Anterior cingulate cortex (tissue), 58 donors: ENCODE results near the gene NEBL.

Source experiments
- DNase-seq, 58 donors: peaks; one replicate each; lab custom pipeline; 2025; lab: John Stamatoyannopoulos, UW

NEBL gene

DNA sequence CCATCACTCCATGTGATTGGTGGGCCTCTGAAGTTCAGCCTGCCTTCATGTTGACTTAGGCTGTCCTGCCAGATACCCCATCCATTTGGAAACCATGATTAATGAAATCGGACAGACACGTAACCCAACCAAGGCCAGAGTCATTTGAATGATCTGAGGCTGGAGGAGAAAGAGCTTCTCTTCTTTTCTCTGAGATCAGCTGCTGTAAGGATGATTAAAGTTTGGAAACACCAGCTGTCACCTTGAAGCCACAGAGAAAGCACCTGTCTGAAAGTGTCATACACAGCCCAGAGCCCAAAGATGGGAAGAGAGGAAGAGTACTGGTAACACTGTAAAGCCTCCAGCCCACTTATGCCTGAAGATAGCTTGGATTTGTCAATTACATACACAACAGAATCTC lies 22.9 kb downstream of the NEBL start:
- DNase-seq: no peak

- DNase-seq: no peak
Observed at GRCh38 chr10:20871970-20872369, 25.1 kb downstream of the NEBL start.

DNA sequence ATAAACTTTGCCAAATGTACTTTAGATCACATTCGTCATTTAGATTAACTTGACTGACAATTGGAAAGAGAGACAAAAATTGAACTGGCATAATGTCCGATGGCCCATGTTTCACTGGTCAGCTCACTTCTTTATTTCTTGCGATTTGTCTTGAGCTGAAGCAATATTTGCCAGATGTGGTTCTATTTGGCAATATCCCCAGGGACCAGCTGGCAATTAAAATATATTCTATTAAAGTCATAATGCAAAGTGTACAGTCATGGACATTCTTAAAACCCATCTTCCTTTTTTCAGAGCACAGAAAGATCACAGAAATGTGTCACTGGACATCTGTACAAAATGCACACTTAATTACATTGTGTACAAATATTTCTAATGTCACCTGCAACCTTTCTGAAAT lies 26.3 kb downstream of the NEBL start:
- no peak for DNase-seq

GRCh38 chr10:20863008-20863407 lies 34.1 kb downstream of the NEBL start:
- DNase-seq: no peak

GRCh38 chr10:20858292-20859124 lies 38.6 kb downstream of the NEBL start:
- no peak for DNase-seq

- no peak for DNase-seq
Observed at GRCh38 chr10:20856484-20856883, 40.6 kb downstream of the NEBL start.

DNA sequence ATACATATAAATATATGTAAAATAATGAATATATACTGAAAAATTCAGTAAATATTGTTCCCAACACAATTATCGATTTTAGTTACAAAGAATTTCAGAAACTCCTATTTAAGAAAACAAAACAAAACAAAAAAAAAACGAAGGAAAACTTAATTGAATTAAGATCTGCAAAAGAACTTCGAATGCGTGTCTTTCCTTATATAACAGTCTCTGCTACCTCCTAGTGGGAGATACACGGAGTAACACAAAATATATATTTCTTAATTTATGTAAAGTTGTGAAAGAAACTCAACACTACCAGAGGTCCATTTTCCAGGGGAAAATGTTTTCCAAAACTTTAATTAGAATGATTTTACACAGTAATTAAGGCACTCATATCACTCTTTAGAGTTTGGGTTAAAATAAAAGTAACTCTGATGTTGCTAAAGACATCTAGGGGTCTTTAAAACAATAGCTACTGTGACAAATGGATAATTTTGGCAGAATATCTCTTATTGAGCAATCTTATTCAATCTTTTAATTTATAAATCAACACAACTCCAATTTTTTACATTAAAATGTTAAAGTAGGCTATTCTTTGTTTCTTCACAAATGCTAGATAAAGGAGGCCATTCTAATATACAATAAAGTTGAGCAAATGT lies 41.6 kb downstream of the NEBL start:
- no peak for DNase-seq

DNA sequence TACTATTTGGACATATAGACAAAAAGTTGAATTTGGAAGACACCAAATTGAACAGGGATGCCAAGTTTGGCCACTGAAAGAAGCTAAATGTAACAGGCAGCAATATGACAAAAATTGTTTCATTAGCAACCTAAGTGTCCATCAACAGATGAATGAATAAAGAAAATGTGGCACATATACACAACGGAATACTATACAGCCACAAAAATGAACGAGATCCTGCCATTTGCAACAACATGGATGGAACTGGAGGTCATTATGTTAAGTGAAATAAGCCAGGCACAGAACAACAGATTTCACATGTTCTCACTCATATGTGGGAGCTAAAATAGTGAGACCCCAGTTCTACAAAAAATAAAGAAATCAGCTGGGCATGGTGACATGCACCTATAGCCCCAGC lies 43.8 kb downstream of the NEBL start:
- no peak for DNase-seq

DNA sequence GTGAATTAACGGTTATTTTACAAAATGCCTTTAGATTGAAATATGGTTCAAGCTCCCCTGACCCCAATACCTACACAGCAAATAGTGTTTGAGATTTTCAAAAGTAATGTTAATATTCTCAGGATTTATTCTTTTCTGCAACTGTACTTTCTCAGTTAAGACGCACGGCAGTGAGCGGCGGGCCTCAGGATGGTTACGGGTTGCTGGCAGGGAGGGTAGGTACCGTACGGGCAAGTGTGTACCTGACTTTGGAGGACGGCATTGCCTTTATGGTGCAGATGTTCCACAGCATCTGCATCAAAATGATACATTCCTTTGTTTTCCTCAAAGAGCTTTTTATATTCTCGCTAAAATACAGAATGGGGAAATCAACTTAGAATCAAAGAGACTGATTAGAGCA lies 44.8 kb downstream of the NEBL start:
- DNase-seq: no peak

DNA sequence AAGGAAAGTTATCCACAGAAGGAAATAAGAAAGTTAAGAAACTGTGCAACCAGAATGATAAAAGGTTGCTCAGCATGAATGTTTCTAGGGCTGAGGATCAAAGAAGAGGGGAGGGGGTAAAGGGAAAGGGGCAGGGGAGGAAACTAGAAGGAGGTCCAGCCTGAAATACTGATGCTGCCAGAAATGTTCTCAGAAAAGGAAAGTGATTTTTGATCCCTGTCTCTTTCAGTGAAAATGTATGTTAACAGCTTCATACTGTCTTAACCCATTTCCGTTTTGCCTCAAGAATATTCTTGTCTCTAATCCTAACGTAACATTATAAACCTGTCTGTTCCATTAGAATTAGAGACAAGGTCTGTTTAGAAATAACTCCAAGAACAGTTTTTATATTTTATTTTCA lies 49.6 kb downstream of the NEBL start:
- no peak for DNase-seq

GRCh38 chr10:20846263-20846662 lies 50.8 kb downstream of the NEBL start:
- DNase-seq: no peak

DNA sequence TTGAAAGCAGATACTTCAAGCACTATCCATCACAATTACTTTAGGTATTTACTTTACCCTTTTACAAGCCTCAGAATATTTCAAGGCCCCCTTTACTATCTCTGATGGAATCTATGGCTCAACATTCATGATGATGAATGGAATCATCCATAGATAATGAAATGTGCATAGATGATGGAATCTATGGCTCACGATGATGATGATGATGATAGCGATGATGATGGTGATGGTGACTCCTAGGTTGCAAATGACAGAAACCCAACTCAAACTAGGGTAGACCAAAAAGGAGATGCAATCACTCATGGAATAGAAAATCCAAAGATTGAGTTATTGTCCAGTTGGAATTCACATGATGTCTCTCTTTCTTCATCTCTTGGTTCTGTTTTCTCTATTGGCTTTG lies 55.7 kb downstream of the NEBL start:
- DNase-seq: no peak

GRCh38 chr10:20839910-20840309 lies 57.2 kb downstream of the NEBL start:
- DNase-seq: no peak

DNA sequence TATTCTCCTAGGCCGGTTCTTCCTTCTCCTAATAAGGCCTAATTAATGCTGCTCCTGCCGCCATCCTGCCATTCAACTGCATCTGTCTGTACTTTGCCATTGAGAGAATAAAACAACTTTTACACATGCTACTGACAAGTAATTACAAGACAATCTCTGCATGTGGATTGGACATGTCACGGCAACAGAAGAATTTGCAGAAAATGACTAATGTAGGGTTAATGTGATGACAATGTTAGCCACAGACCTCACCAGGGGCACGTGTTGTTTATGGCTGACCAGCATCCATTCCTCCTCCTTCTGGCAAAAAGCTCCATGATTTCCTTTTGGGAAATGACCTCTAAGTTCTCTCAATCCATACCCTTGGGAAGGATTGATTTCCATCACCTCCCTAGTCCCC lies 58.0 kb downstream of the NEBL start:
- no peak for DNase-seq

GRCh38 chr10:20836401-20836800 lies 60.7 kb downstream of the NEBL start:
- DNase-seq: no peak

- no peak for DNase-seq
Observed at GRCh38 chr10:20835335-20835734, 61.8 kb downstream of the NEBL start.

GRCh38 chr10:20834825-20835224 lies 62.3 kb downstream of the NEBL start:
- DNase-seq: no peak

DNA sequence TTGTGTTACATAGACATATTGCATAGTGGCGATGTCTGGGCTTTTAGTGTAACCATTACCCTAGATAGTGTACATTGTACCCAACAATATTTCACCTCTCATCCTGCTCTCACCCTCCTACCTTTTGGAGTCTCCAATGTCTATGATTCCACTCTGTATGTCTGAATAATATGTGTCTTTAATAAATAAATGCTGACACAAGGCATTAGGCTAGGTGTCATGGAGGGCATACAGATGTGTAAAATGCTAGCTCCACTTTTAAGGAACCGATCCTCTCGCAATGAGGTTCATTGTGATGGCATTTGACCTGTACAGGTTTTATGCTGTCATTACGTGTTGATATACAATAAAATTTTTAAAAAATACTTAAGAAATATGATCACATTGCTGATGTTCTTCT lies 74.3 kb downstream of the NEBL start:
- DNase-seq: no peak

GRCh38 chr10:20817646-20818045 lies 79.5 kb downstream of the NEBL start:
- peak in 1 of 58 donors; percentile 22 for DNase-seq

GRCh38 chr10:20817116-20817515 lies 80.0 kb downstream of the NEBL start:
- DNase-seq: no peak

GRCh38 chr10:20814116-20814515 lies 83.0 kb downstream of the NEBL start:
- DNase-seq: no peak

DNA sequence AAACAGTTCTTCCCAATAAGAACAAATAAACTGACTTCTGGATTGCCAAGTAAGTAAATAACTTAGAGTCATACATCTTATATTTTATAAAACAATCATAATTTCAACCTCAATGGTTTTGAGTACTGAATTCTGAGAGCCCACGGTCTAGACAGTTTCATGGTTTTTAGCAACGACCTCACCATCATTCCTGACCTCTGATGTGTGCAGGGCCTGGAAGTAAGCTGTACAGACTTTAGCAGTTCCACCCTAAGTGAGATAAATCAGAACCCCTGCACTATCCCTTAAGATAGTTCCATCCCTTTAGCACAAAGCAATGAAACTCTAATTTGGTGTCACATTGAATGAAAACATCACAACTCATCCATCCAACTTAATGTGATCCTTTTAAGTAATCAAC lies 86.0 kb downstream of the NEBL start:
- no peak for DNase-seq
